ENCODE results near the gene AK5.

DNA sequence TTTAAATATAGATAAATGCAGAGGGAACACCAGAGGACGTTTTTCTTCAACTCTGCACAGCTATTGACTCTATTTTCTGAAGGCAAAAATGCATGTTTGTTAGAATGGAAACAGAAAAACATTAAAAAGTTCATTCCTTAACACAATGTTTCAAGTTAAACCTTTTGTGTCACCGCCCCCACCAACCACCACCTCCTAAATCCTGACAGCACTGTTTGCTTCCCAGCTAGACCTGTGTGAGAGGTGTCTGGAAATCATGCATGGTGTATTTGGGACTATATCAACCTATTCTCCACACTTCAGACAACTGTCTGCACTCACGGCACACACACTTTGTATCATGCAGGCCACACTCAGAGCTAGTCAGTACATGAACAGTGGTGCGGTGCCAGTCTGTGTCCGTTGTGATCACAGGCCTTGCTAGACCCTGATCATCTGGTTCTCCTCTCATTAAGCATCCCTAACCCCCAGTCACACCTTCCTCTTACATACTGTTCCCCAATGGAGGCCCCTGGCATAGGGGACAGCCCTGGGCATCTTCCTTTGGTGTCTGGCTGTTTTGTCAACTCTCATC lies 276.9 kb downstream of the AK5 start:
- TF ChIP-seq, protein P1, sequence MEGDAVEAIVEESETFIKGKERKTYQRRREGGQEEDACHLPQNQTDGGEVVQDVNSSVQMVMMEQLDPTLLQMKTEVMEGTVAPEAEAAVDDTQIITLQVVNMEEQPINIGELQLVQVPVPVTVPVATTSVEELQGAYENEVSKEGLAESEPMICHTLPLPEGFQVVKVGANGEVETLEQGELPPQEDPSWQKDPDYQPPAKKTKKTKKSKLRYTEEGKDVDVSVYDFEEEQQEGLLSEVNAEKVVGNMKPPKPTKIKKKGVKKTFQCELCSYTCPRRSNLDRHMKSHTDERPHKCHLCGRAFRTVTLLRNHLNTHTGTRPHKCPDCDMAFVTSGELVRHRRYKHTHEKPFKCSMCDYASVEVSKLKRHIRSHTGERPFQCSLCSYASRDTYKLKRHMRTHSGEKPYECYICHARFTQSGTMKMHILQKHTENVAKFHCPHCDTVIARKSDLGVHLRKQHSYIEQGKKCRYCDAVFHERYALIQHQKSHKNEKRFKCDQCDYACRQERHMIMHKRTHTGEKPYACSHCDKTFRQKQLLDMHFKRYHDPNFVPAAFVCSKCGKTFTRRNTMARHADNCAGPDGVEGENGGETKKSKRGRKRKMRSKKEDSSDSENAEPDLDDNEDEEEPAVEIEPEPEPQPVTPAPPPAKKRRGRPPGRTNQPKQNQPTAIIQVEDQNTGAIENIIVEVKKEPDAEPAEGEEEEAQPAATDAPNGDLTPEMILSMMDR (IDR thresholded peaks at IDR 0.05), result no peak
- no peak for TF ChIP-seq POLR2A (IDR thresholded peaks at IDR 0.05)
